Glutamatergic neuron (in vitro differentiated cells): ENCODE data around the gene ALAD. TPM values are rescaled to one million over a fixed set of nuclear protein-coding genes. Genes with fewer than 3 reads are reported as not detected.

Experiments used
- DNase-seq: peaks from one replicate; pipeline ENCODE4 v3.0.0; 2022
- H3K27ac Mint-ChIP-seq: one replicate; pipeline ENCODE4 v1.8.0; 2020; ENCODE audit warnings: mild to moderate bottlenecking, mixed read lengths, inconsistent platforms; ENCODE audit not compliant: unreplicated experiment
- H3K27me3 Mint-ChIP-seq: one replicate; pipeline ENCODE4 v1.8.0; 2020; ENCODE audit warnings: mild to moderate bottlenecking, moderate library complexity, mixed read lengths, inconsistent platforms; ENCODE audit not compliant: unreplicated experiment
- H3K36me3 Mint-ChIP-seq: one replicate; pipeline ENCODE4 v1.8.0; 2020; ENCODE audit warnings: mild to moderate bottlenecking, mixed read lengths, inconsistent platforms; ENCODE audit not compliant: unreplicated experiment
- H3K4me1 Mint-ChIP-seq: one replicate; pipeline ENCODE4 v1.8.0; 2020; ENCODE audit warnings: mild to moderate bottlenecking, low read depth, mixed read lengths, inconsistent platforms; ENCODE audit not compliant: unreplicated experiment
- H3K4me3 Mint-ChIP-seq: one replicate; pipeline ENCODE4 v1.8.0; 2020; ENCODE audit warnings: mild to moderate bottlenecking, mixed read lengths, inconsistent platforms; ENCODE audit not compliant: unreplicated experiment
- H3K9me3 Mint-ChIP-seq: one replicate; pipeline ENCODE4 v1.8.0; 2020; ENCODE audit warnings: mild to moderate bottlenecking, moderate library complexity, mixed read lengths, inconsistent platforms; ENCODE audit not compliant: unreplicated experiment
- CTCF ChIP-seq: fragments of 200-600 bp; sonication (generic); IDR thresholded peaks from one replicate; pipeline ENCODE4 v1.5.0; 2021; ENCODE audit not compliant: partially characterized antibody, unreplicated experiment
- total RNA-seq: library from RNA; stranded (reverse); fragmentation: NEBNext Ultra II Directional; extraction: Animal tissue kit (Norgen Biotek cat#: 25700); gene quantifications from one replicate; pipeline ENCODE4 v1.2.1, GENCODE V29; 2021; ENCODE audit not compliant: unreplicated experiment

Gene ALAD
- total RNA-seq, 1 donor from 2014 or later = 39.0 TPM

- TF ChIP-seq CTCF = no peak
- Mint-ChIP-seq H3K36me3 (no peaks in the 10 kb centered on the region), H3K4me1 (peaks cover 2% of the 10 kb centered on the region), H3K27ac (no peak overlapping the region), H3K4me3 (no peak overlapping the region), H3K9me3 (peaks cover 5% of the 10 kb centered on the region), H3K27me3 (peaks cover 18% of the 10 kb centered on the region)
- DNase-seq = no peak
Measured at GRCh38 chr9:113348437-113348836, 52.6 kb downstream of the ALAD start.

DNA sequence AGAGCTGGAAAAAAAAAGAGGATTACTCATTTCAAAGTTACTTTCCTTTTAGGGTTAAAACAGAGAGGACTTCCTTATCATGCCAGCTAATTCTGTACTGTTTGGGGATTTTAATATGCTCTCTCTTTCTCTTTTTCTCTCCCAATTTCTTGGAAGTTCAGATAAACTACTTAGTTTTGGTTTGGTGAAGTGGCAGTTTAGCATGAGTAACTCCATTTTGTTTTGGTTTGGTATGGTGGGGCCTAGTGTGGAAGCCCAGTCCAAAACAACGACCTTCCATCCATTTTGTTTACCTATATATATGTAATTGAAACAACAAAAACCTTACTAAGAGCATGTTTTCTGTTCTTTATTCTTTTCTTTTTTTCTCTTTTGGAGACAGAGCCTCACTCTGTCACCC is 55.4 kb downstream of the ALAD start:
- H3K36me3 Mint-ChIP-seq = no peaks in the 10 kb centered on the region
- TF ChIP-seq CTCF = no peak
- H3K4me1 Mint-ChIP-seq = peaks cover under 1% of the 10 kb centered on the region
- no peak for DNase-seq
- peaks cover 12% of the 10 kb centered on the region for H3K27me3 Mint-ChIP-seq
- no peak overlapping the region for H3K27ac Mint-ChIP-seq
- H3K9me3 Mint-ChIP-seq = peaks cover 5% of the 10 kb centered on the region
- H3K4me3 Mint-ChIP-seq = no peak overlapping the region

DNA sequence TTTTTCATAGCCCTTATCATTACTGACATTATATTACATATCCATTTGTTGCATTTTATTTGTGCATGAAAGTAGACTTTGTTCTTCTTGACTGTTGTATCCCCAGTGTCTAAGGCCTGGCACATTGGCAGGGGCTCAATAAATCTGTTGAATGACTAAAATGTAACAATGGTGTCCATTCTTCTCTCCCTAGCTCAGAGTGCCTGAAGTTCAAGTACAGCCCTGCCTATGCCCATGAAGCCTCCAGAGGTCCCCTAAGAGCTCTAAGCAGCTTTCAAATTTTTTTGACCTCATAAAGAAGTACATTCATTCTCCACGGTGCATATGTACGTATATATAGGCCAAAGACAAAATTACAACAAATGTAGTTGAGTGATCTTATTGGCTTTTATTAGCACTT is 55.9 kb downstream of the ALAD start:
- TF ChIP-seq CTCF = no peak
- no peak for DNase-seq
- H3K4me1 Mint-ChIP-seq = no peaks in the 10 kb centered on the region
- H3K27me3 Mint-ChIP-seq = peaks cover 9% of the 10 kb centered on the region
- peaks cover 4% of the 10 kb centered on the region for H3K9me3 Mint-ChIP-seq
- no peak overlapping the region for H3K4me3 Mint-ChIP-seq
- H3K36me3 Mint-ChIP-seq = no peaks in the 10 kb centered on the region
- no peak overlapping the region for H3K27ac Mint-ChIP-seq

DNA sequence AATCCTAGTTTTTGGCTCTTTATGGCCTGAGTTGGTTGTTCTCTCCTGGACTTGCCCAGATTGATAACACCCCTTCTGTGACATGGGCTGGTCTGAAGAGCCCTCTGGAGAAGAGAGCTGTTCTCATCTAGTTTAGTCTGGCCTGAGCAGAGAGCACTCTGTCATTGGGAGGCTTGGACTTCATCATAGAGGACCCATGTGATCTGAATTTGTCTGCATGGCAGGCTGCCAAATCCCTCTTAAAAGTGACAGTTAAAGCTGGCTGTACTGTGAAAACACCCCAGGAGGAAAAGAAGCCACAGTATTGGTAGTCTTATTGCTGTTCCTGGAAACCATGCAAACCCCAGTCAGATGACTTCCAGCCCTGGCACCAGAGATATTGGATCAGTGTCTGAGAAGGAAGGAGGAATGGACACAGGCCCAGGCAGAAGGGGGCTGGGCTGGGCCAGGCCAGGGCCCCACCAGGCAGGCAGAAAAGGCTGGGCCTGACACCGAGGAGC is 57.3 kb downstream of the ALAD start:
- Mint-ChIP-seq H3K9me3 (peaks cover 2% of the 10 kb centered on the region), H3K27me3 (peaks cover 4% of the 10 kb centered on the region), H3K4me3 (no peak overlapping the region), H3K27ac (no peak overlapping the region), H3K4me1 (no peaks in the 10 kb centered on the region), H3K36me3 (no peaks in the 10 kb centered on the region)
- TF ChIP-seq CTCF = no peak
- no peak for DNase-seq

GRCh38 chr9:113341712-113342410 is 59.2 kb downstream of the ALAD start:
- TF ChIP-seq CTCF = no peak
- H3K27me3 Mint-ChIP-seq = peaks cover 4% of the 10 kb centered on the region
- H3K4me1 Mint-ChIP-seq = no peaks in the 10 kb centered on the region
- no peak for DNase-seq
- peak overlapping the region; percentile 9 for H3K27ac Mint-ChIP-seq
- no peaks in the 10 kb centered on the region for H3K36me3 Mint-ChIP-seq
- H3K4me3 Mint-ChIP-seq = peak overlapping the region; percentile 6
- H3K9me3 Mint-ChIP-seq = peaks cover 2% of the 10 kb centered on the region
